ENCODE data around the gene TSKU. TPM values are rescaled to one million over a fixed set of nuclear protein-coding genes. Genes with fewer than 3 reads are reported as not detected.

TSKU gene
- polyA plus RNA-seq, 1 of the 3 experiments (the other 2 are of a cell fraction), result 20.7 TPM

- Histone ChIP-seq H3K9me3 (no peaks in the 10 kb centered on the region), H4K20me1 (ENCODE audit: insufficient read depth) (no peaks in the 10 kb centered on the region), H3K4me2 (no peak overlapping the region), H3K27me3 (ENCODE audit: insufficient read depth) (no peaks in the 10 kb centered on the region), H3K4me1 (ENCODE audit: control insufficient read depth in 1 of 2, insufficient read depth in 2 of 2, low read depth in 1 of 2, low read length in 1 of 2) (peaks cover 0 to 9% of the 10 kb centered on the region in 2 experiments; a peak in 1 of 4 replicates), H3K9me2 (no peaks in the 10 kb centered on the region), H3K36me3 (replicated peaks in 1 of 2; ENCODE audit: control insufficient read depth in 1 of 2, insufficient read depth in 2 of 2, low read length in 1 of 2) (no peaks in the 10 kb centered on the region), H3K4me3 (ENCODE audit: low read depth in 2 of 2, low read length in 1 of 2) (no peak overlapping the region; a peak in 1 of 4 replicates), H3K27ac (ENCODE audit: low read depth in 2 of 2, low read length in 1 of 2) (no peak overlapping the region), H3K79me2 (ENCODE audit: insufficient read depth) (no peaks in the 10 kb centered on the region), H3K9ac (no peak overlapping the region), H3F3A (replicated peaks; ENCODE audit: insufficient read depth) (no peaks in the 10 kb centered on the region), H2AFZ (ENCODE audit: low read depth) (peak overlapping the region; percentile 73; the same call in 1 of the 2 replicates)
- POLR2A ChIA-PET, result no interaction called here
- 21% methylated on average over 18 of the region's 19 CpGs for WGBS (ENCODE audit: low lambda C conversion rate)
- CTCF ChIA-PET, result interaction anchor here (0.6 to 15.9 kb wide), 21 partner anchors 9 to 320 kb away, joined by 3 to 216 read pairs (median 4); no protein-coding TSS in a partner anchor
- DNase-seq, result peak; percentile 83
- TF ChIP-seq MXI1 (IDR thresholded peaks at IDR 0.05; ENCODE audit: low read depth, low read length) (peak; percentile 98), TAF1 (IDR thresholded peaks at IDR 0.05; ENCODE audit: borderline replicate concordance, low read depth, low read length) (no peak), GATA2 (CRISPR knock-in tag; IDR thresholded peaks at IDR 0.05) (no peak), RAD21 (IDR thresholded peaks at IDR 0.05; ENCODE audit: low read length) (peak; percentile 51), SMC3 (IDR thresholded peaks at IDR 0.05; ENCODE audit: low read depth, low read length) (peak; percentile 69), RCOR1 (IDR thresholded peaks at IDR 0.05; ENCODE audit: low read length) (peak; percentile 62), NFIC (IDR thresholded peaks at IDR 0.05; ENCODE audit: borderline replicate concordance) (no peak)
- TF ChIP-seq, protein P1, sequence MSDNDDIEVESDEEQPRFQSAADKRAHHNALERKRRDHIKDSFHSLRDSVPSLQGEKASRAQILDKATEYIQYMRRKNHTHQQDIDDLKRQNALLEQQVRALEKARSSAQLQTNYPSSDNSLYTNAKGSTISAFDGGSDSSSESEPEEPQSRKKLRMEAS (IDR thresholded peaks at IDR 0.05; ENCODE audit: low read depth), result 0 out of 2 replicates have a peak, but pooled peaks have one; percentile 28
- TF ChIP-seq, protein P2, sequence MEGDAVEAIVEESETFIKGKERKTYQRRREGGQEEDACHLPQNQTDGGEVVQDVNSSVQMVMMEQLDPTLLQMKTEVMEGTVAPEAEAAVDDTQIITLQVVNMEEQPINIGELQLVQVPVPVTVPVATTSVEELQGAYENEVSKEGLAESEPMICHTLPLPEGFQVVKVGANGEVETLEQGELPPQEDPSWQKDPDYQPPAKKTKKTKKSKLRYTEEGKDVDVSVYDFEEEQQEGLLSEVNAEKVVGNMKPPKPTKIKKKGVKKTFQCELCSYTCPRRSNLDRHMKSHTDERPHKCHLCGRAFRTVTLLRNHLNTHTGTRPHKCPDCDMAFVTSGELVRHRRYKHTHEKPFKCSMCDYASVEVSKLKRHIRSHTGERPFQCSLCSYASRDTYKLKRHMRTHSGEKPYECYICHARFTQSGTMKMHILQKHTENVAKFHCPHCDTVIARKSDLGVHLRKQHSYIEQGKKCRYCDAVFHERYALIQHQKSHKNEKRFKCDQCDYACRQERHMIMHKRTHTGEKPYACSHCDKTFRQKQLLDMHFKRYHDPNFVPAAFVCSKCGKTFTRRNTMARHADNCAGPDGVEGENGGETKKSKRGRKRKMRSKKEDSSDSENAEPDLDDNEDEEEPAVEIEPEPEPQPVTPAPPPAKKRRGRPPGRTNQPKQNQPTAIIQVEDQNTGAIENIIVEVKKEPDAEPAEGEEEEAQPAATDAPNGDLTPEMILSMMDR (IDR thresholded peaks at IDR 0.05), result peak; percentile 78
These were observed 24.2 kb downstream of the TSKU start for GRCh38 chr11:76807206-76807875.

- Histone ChIP-seq H3K4me1 (ENCODE audit: control insufficient read depth in 1 of 2, insufficient read depth in 2 of 2, low read depth in 1 of 2, low read length in 1 of 2) (peaks cover 0 to 9% of the 10 kb centered on the region in 2 experiments; a peak in 1 of 4 replicates), H3K9me3 (no peaks in the 10 kb centered on the region), H3K4me3 (ENCODE audit: low read depth in 2 of 2, low read length in 1 of 2) (no peak overlapping the region), H3F3A (replicated peaks; ENCODE audit: insufficient read depth) (no peaks in the 10 kb centered on the region), H3K36me3 (replicated peaks in 1 of 2; ENCODE audit: control insufficient read depth in 1 of 2, insufficient read depth in 2 of 2, low read length in 1 of 2) (no peaks in the 10 kb centered on the region), H4K20me1 (ENCODE audit: insufficient read depth) (no peaks in the 10 kb centered on the region), H3K9ac (no peak overlapping the region), H3K27me3 (ENCODE audit: insufficient read depth) (no peaks in the 10 kb centered on the region), H3K27ac (ENCODE audit: low read depth in 2 of 2, low read length in 1 of 2) (no peak overlapping the region), H2AFZ (ENCODE audit: low read depth) (no peak overlapping the region; the same call in 1 of the 2 replicates), H3K9me2 (no peaks in the 10 kb centered on the region), H3K4me2 (no peak overlapping the region), H3K79me2 (ENCODE audit: insufficient read depth) (no peaks in the 10 kb centered on the region)
- ChIA-PET POLR2A (no interaction called here), CTCF (interaction anchor here (0.6 to 15.9 kb wide), 20 partner anchors 9 to 319 kb away, joined by 3 to 216 read pairs (median 4); no protein-coding TSS in a partner anchor)
- WGBS (ENCODE audit: low lambda C conversion rate), result 95% methylated on average over 12 of the region's 12 CpGs
- DNase-seq, result no peak
- TF ChIP-seq FOXJ3 (CRISPR knock-in tag; IDR thresholded peaks at IDR 0.05) (no peak), EZH2phosphoT487 (IDR thresholded peaks at IDR 0.05; ENCODE audit: borderline replicate concordance, low read depth) (no peak), RAD21 (IDR thresholded peaks at IDR 0.05; ENCODE audit: low read length) (no peak), MEF2A (IDR thresholded peaks at IDR 0.05; ENCODE audit: borderline replicate concordance, low read depth) (no peak), GATA2 (CRISPR knock-in tag; IDR thresholded peaks at IDR 0.05) (no peak), CHD2 (IDR thresholded peaks at IDR 0.05; ENCODE audit: low read length, partially characterized antibody) (no peak), NFIC (IDR thresholded peaks at IDR 0.05; ENCODE audit: borderline replicate concordance) (no peak), YY1 (IDR thresholded peaks at IDR 0.05; ENCODE audit: low read depth) (no peak)
- TF ChIP-seq, protein P3, sequence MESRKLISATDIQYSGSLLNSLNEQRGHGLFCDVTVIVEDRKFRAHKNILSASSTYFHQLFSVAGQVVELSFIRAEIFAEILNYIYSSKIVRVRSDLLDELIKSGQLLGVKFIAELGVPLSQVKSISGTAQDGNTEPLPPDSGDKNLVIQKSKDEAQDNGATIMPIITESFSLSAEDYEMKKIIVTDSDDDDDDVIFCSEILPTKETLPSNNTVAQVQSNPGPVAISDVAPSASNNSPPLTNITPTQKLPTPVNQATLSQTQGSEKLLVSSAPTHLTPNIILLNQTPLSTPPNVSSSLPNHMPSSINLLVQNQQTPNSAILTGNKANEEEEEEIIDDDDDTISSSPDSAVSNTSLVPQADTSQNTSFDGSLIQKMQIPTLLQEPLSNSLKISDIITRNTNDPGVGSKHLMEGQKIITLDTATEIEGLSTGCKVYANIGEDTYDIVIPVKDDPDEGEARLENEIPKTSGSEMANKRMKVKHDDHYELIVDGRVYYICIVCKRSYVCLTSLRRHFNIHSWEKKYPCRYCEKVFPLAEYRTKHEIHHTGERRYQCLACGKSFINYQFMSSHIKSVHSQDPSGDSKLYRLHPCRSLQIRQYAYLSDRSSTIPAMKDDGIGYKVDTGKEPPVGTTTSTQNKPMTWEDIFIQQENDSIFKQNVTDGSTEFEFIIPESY (IDR thresholded peaks at IDR 0.05; ENCODE audit: borderline replicate concordance, low read depth), result no peak
These were observed 25.0 kb downstream of the TSKU start for GRCh38 chr11:76808171-76808570.

Data from SK-N-SH (cell line).